Adrenal gland (tissue), 12 donors: ENCODE measurements around the gene CACNA1I. TPM values are rescaled to one million over a fixed set of nuclear protein-coding genes. Genes with fewer than 3 reads are reported as not detected.

Source experiments
- DNase-seq, 7 donors: peaks; one replicate each; pipeline ENCODE4 v3.0.0-alpha.2; 2019 to 2020
- H3K27ac ChIP-seq, 5 donors: fragments of 200-600 bp; sonication (generic) in 4 of 5; 1 replicate in 3 of 5; 2 replicates in 2 of 5; pipeline versions ENCODE4 v1.5.1 to v1.8.0; 2016 to 2020; ENCODE audit warnings: mild to moderate bottlenecking in 1 of 5
- H3K27me3 ChIP-seq: fragments of 200-600 bp; 2 replicates; pipeline ENCODE4 v1.8.0; 2021
- H3K36me3 ChIP-seq, 2 donors: fragments of 200-600 bp; replicated peaks in 1 of 2; 1 replicate in 1 of 2; 2 replicates in 1 of 2; pipeline versions ENCODE4 v1.5.1 to v1.8.0; 2018 to 2022
- H3K4me1 ChIP-seq, 2 donors: fragments of 200-600 bp; replicated peaks in 1 of 2; 1 replicate in 1 of 2; 2 replicates in 1 of 2; pipeline versions ENCODE4 v1.5.1 to v1.8.0; 2018 to 2021
- H3K4me3 ChIP-seq, 4 donors: fragments of 200-600 bp; sonication (generic) in 3 of 4; one replicate each; pipeline ENCODE4 v1.5.1; 2016 to 2018
- H3K9me3 ChIP-seq, 3 donors: fragments of 200-600 bp; sonication (generic) in 1 of 3; replicated peaks in 1 of 3; 1 replicate in 2 of 3; 2 replicates in 1 of 3; pipeline versions ENCODE4 v1.5.1 to v1.8.0; 2016 to 2021
- CTCF ChIP-seq, 6 experiments: fragments of 450-650 bp in 4 of 6; fragments of 200-600 bp in 2 of 6; sonication (generic) in 1 of 6; IDR thresholded peaks; 1 replicate in 5 of 6; 2 replicates in 1 of 6; pipeline versions ENCODE4 v1.5.1 to v1.8.0; 2016 to 2021; ENCODE audit warnings: antibody characterized with exemption in 6 of 6, mild to moderate bottlenecking in 2 of 6, moderate library complexity in 1 of 6
- POLR2A ChIP-seq, 2 donors: fragments of 450-650 bp; IDR thresholded peaks; one replicate each; pipeline ENCODE4 v1.6.1; 2017; ENCODE audit warnings: antibody characterized with exemption in 2 of 2, mild to moderate bottlenecking in 2 of 2, moderate library complexity in 1 of 2
- WGBS, 4 donors: extraction: QIAGEN DNeasy Blood & Tissue Kit in 2 of 4; methylation state at CpG; one replicate each; pipeline versions ENCODE4 v1.1.5 to v1.1.7; 2013 to 2017; 5-methylcytosine and 5-hydroxymethylcytosine counted together
- intact Hi-C, 2 donors: fragments of 100-400 bp; cut with DNase I; formaldehyde crosslinking; loops; one replicate each; pipeline versions ENCODE4 v1.14.1 to v1.15.0; 2022 to 2023
- polyA plus RNA-seq, 3 donors: library from polyadenylated mRNA; stranded (reverse); fragments of 200-250 nt in 2 of 3; fragments of 350-450 nt in 1 of 3; fragmentation: Illumina TruSeq in 1 of 3; extraction: RNeasy Lipid Tissue Mini Kit (QIAGEN cat#74804) in 1 of 3; gene quantifications; one replicate each; pipeline ENCODE4 v1.2.3, GENCODE V29; 2013 to 2014
- total RNA-seq, 9 donors: library from RNA; depleted of rRNA in 4 of 9; stranded (reverse); fragments of >200 nt in 4 of 9; fragments of 120-200 nt in 1 of 9; fragmentation: NEBNext Ultra II Directional in 1 of 9; extraction: Animal tissue kit (Norgen Biotek cat#: 25700) in 1 of 9; gene quantifications; one replicate each; pipeline versions ENCODE4 v1.1.0 to v1.2.4, GENCODE V29; 2013 to 2023
- donor health status: healthy with polysubstance abuse.
- donor health status: Bipolar disorder and iron deficiency.
- donor health status: DM: yes; HTN: yes; CAD: no.
- donor health status: DM: no; HTN: no; CAD: no.
- donor health status: DM: no; HTN: no; CAD: no.
- donor health status: DM: yes; HTN: yes; CAD: no.

Gene CACNA1I
- total and polyA plus RNA-seq, 12 donors, result 0.06 to 20.1 (median 3.2) TPM

GRCh38 chr22:39658367-39658766 lies 87.8 kb downstream of the CACNA1I start:
- no peak for DNase-seq
- WGBS, 4 donors, result 57 to 67% (median 62%) methylated on average over 10 of the region's 10 CpGs

GRCh38 chr22:39658806-39659463 lies 88.4 kb downstream of the CACNA1I start:
- peaks cover 33% of the 10 kb centered on the region for H3K27me3 ChIP-seq
- H3K36me3 ChIP-seq, result no peaks in the 10 kb centered on the region
- no peak for DNase-seq
- no peak overlapping the region for H3K4me3 ChIP-seq
- H3K4me1 ChIP-seq, result peaks cover 0 to 6% of the 10 kb centered on the region in 2 donors
- WGBS, 4 donors, result 91 to 93% (median 92%) methylated on average over 16 to 18 of the region's 18 CpGs
- H3K27ac ChIP-seq, result no peak overlapping the region
- intact Hi-C loops, result no loop called here
- TF ChIP-seq POLR2A (IDR thresholded peaks at IDR 0.05) (no peak), CTCF (IDR thresholded peaks at IDR 0.05) (no peak)
- H3K9me3 ChIP-seq, result no peaks in the 10 kb centered on the region

More at GRCh38 chr22:39658367-39658766, 87.8 kb downstream of the CACNA1I start:
- H3K27me3 ChIP-seq, result peaks cover 28% of the 10 kb centered on the region
- H3K9me3 ChIP-seq, result no peaks in the 10 kb centered on the region
- no peak overlapping the region for H3K4me3 ChIP-seq
- no peak for TF ChIP-seq CTCF (IDR thresholded peaks at IDR 0.05)
- no peak for TF ChIP-seq POLR2A (IDR thresholded peaks at IDR 0.05)
- intact Hi-C loops, result no loop called here
- no peak overlapping the region for H3K27ac ChIP-seq
- no peaks in the 10 kb centered on the region for H3K36me3 ChIP-seq
- peaks cover 0 to 6% of the 10 kb centered on the region in 2 donors for H3K4me1 ChIP-seq

- Histone ChIP-seq H3K27ac (no peak overlapping the region), H3K36me3 (no peaks in the 10 kb centered on the region), H3K9me3 (no peaks in the 10 kb centered on the region), H3K4me1 (peaks cover 0 to 6% of the 10 kb centered on the region in 2 donors), H3K27me3 (peaks cover 38% of the 10 kb centered on the region), H3K4me3 (no peak overlapping the region)
- DNase-seq, result no peak
- TF ChIP-seq CTCF (IDR thresholded peaks at IDR 0.05) (no peak), POLR2A (IDR thresholded peaks at IDR 0.05) (no peak)
- WGBS, 4 donors, result 47 to 78% (median 64%) methylated on average over 1 of the region's 1 CpG
- intact Hi-C loops, result no loop called here
These were observed 90.9 kb downstream of the CACNA1I start for GRCh38 chr22:39661501-39661841.

- 11 to 25% (median 18%) methylated on average over 29 to 77 of the region's 77 CpGs for WGBS, 4 donors
- peaks cover 38% of the 10 kb centered on the region for H3K27me3 ChIP-seq
- H3K27ac ChIP-seq, result no peak overlapping the region
- peaks cover 0 to 6% of the 10 kb centered on the region in 2 donors for H3K4me1 ChIP-seq
- DNase-seq, result peak in 1 of 7 donors; percentile 28
- intact Hi-C loops, result no loop called here
- no peak overlapping the region for H3K4me3 ChIP-seq
- H3K36me3 ChIP-seq, result no peaks in the 10 kb centered on the region
- H3K9me3 ChIP-seq, result no peaks in the 10 kb centered on the region
- TF ChIP-seq CTCF (IDR thresholded peaks at IDR 0.05) (no peak), POLR2A (IDR thresholded peaks at IDR 0.05) (no peak)
These were observed 91.5 kb downstream of the CACNA1I start for GRCh38 chr22:39661842-39662685.
